Raji (cell line): ENCODE measurements around the gene MYH10.

Source experiments
- POLR2A ChIP-seq: IDR thresholded peaks from 2 replicates; pipeline ENCODE4 v1.6.1; 2011; ENCODE audit warnings: low read depth, low read length, control low read depth; ENCODE audit not compliant: insufficient read depth

The MYH10 gene

DNA sequence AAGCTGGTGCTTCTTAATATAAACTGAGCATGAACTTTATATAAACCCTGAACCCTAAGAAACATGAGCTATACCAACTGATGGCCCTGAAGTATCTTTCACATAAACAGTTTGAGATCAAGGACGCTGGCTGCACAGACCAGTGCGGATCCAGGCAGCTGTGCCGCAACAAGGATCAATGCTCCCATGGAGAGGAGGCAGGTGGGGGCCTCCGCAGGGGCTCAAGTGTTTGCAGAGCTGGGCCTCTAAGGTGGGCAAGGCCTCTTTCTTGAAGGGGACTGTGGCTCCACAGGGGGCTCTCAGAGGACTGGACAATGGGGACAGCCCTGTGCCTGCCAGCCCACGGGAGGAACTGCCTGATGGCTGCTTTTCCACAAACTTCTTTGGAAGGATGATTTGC is 148.8 kb downstream of the MYH10 start:
- TF ChIP-seq POLR2A = no peak

DNA sequence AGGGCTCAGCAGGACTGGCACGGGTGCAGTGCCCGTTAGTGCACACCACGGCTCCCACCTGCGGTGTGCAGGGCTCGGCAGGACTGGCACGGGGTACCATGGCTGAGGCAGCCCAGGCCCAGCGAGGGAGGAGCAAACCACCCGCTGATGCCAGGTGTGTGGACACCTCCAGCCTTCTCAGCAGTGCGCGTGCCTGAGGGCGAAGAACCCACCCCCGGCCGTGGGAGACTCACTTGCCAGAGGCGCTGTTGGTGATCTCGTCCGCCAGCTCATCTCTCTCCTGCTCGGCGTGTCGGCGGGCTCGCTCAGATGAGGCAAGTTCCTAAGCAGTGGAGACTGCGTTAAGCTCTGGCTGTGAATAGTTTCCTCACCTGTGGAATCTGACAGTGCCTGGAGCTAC is 149.4 kb downstream of the MYH10 start:
- no peak for TF ChIP-seq POLR2A

DNA sequence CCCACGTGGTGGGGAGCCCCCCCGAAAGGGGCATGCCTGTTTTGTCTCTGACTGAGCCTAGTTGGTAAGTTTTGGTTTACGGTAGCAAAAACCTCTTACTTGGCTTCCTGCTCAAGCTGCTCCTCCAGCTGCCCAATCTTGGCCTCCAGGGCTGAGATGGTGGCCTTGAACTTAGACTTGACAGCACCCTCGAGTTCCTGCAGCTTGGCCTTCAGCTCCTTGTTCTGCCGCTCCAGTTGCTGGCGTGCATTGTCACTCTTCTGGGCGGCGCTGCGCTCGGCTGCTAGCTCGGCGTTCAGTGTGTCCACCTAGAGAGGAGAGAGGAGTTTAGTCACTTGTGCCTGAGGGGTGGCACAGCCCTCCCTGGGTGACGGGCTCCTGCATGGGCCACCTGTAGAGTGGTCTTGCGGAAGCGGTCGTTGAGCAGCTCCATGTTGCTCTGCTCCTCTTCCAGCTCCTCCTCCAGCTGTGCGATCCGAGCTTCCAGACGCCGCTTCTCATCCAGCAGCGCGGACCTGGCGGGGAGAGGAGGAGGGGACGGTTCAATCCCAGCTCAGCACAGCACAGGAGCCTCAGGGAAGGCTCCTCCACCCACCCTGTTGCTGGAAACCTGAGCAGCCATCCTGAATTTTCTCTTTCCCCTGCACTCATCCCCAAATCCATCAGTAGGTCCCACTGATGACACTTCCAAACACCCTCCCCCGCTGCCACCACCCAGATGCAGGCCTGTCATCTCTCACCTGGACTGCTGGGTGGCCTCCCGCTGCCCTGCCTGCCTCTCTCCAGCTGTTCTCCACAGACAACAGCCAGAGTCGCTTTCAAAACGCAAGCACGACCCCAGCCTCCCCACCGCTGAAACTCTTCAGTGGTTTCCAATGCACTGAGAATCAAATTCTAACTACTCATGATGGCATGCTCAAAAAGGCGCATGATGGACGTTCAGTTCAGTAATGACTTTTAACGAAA is 150.2 kb downstream of the MYH10 start:
- TF ChIP-seq POLR2A = no peak

DNA sequence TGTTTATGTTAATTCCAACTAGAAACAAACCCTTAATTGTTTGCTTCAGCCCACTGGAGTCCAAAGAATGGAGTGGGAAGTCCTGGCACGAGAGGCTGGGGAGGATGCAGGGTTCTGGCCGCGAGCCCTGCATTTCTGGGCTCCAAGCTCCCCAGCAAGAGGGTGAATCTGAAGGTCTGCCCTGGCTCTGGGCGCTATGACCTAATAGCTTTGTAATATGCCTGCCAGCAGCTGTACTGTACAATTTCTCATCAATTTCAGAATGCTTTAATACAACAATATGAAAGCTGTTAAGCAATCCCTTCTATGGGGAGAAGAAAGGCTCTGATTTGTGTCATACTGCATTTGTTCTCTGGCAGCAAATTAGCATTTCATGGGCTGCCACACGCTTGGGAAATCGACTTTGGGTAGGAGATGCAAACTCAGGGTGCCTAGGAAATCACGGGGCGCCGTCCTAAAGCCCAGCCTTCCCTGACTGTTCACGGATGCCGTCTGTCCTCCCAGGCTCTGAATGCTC is 151.0 kb downstream of the MYH10 start:
- TF ChIP-seq POLR2A = no peak

DNA sequence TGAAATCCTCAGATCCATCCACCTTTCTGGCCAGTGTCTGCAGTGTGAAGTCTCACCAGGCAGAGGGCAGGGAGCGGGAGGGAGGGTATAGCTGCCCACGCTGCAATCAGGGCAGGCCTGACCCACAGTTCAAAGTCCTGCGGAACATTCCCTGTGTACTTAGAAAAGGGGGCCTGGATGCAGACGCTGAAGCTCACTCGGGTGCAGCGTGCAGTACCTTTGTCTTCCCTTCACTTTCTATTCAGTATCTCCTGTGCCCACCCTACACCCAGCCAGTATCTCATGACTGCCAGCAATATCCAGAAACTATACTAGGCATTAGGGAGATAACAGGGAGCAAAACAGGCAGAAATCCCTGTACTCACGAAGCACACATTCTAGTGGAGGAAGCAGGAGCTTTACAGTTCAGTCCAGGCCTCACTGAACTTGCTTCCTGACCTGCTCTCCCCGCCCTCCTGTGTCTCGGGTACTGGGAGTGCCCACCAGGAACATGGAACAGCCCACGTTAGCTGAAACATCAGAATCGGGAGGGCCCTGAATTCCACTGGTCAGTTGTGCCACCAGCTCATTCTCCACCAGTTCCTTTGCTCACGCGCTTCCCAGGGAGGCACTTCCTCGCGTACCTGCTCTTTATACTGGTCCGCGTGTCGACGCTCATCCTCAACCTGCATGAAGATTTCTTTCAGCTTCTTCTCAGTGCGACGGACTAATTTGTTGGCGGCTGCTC is 152.6 kb downstream of the MYH10 start:
- no peak for TF ChIP-seq POLR2A

DNA sequence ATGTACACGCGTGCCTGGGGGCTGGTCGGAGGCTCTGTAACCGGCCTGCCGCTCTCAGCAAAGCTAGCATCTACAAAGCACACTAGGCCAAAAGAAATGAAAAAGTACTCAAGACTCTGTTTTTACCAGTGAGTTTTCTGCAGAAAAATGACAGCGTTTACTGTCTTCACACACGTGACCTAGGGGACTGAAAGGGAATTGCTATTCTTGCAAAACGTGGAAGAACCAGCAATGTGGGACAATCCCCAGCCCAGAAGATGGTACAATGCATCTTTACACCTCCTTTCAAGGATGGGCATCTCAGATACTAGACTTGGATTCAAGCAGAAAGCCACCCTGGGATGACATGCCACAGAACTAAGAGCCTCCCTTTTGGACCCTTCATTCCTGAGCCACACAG is 153.4 kb downstream of the MYH10 start:
- TF ChIP-seq POLR2A = no peak

DNA sequence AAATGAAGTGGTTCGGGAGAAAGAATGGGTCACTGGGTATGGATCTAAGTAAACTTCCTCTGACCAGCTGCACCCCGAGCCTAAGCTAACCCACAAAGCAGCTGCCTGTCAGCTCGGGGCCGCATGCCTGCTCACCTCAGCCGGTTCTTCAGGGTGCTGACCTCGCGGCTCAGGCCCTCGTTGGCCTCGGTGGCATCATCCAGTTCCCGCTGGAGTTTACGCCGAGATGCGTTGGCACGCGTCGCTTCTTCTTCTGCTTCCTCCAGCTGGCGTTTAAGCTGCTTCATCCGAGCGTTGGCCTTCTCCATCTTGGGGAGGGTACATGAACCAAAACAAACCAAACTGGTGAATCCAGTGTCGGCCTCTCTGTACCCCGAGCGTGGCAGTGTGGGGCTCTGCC is 153.8 kb downstream of the MYH10 start:
- TF ChIP-seq POLR2A = no peak

DNA sequence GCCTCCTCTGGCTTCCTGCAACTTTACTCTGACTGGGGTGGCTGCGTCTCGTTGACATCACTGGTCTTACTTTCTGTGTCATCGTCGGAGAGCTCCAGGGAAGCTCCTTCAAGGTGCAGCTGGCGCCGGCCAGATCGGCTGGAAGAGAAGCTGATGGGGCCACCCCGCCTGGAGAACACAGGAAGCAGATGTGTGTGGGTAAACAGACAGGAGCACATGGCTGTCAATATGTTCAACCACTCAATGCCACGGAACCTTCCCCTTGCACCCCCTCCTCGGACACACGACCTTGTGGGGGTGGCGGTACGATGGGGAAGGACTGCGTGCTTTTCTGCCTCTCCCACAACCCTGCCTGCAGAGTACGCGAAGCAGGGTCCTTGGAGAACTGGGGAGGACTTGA is 154.7 kb downstream of the MYH10 start:
- TF ChIP-seq POLR2A = no peak

DNA sequence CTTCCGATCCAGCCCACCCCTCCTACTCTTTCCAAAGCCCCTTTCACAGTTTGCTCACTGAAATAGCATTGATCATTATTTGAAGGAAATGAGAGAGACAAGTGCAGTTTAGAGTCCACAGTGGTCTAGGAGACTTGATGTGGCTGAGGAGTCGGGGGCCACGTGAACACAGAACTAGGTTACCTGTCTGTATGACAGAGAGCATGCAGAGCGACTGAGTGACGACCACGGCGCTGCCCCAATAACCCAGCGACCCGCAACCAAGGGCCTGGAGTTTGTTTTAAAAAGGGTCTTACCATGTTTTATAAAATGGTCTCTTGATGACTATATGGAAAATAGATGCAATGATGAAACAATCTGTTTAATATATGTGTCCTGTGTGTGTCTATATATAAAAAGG is 155.3 kb downstream of the MYH10 start:
- no peak for TF ChIP-seq POLR2A

DNA sequence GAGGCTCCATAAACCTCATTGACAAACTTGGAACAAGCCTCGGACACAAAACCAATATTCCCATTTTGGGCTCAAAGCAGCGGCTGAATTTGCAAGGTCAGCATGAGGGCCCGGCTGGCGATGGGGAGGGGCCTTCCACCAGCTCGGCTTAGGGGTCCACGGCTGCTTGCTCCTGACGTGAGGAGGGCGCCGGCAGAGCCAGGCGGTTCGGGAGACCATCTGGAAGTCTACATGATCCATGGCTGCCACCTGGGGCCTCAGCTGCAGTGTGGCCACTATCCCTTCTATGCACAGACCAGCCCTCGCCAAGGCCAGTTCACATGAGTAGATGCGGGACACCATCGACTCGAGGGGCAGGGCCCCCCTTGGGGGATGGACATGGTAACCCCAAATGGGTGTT is 155.7 kb downstream of the MYH10 start:
- TF ChIP-seq POLR2A = no peak

DNA sequence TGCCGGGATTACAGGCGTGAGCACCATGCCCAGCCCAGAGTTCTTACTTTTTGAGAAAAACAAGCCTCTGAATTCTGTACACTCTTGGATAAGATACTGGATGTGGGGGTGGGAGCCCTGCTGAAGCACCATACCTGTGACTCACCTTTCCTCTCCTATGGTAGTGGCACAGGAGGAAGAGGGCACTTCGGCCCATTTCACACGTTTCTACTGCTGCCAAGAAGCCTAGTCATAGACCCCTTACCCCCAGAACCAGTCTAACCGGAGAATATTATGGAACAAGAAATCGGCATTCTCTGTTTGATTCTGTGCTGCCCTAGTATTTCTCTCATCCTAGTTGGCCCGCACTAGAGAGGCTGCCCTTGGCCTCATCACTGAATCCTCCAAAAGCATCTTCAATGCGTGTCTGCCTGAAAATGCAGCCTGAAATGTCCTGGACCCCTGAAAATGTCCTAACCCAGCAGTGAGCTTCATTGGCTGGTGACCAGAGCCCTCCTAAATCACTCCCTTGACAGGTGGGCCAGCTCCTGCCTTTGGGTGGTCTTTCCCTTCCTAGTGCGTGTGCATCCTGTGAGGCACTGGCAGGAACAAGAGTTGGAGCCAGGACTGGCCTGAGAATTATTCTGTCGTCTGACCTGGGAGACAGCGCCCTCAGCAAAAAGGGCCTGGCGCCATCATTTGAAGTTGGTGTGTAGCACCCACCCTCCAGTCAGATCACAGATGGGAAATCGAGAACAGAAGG is 156.9 kb downstream of the MYH10 start:
- no peak for TF ChIP-seq POLR2A

DNA sequence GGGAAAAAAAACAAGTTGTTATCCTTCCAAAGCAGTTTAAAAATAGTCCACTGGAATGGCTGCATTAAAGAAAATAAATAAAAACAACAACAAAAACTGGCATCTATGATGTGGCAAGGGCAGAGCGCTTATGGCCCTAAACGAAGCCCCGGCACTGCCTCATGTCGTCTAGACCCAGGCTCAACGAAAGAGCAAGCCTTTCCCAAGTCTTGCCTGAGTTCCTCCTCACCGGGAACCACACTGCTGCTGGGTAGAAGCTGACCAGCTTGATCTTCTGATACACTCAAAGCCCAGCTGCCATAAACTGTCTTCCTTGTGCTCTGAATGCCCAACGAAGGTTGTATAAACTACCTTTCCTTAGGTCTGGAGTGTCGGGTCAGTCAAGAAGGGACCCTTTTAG is 157.9 kb downstream of the MYH10 start:
- TF ChIP-seq POLR2A = no peak

DNA sequence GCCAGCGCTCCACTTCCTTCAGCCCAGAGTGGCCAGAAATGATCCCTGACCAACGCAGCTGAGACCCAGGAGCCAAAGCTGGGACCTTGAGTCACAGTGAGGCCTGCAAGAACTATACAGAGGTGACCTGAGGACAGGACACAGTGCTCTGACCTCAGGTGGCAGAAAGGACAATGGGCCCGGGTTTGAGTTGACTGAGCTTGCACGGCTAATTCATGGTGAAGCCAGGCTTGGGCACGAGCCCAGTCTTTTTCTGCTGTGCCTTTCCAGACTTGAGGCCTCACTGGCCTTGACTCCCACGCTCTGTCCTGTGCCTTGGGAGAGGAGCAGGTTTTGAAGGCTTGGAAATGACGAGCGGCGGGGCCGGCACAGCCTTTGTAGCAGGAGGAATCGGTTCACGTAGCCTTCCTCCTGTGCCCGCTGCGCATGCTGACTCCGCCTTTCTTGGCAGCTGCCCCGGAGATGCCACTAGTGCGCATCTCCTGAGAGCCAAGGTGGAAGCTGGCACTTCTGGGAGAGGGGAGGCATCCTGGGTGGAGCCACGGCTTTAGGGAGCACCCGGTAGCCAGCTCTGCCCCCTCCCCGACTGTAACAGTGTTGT is 160.0 kb downstream of the MYH10 start:
- no peak for TF ChIP-seq POLR2A

DNA sequence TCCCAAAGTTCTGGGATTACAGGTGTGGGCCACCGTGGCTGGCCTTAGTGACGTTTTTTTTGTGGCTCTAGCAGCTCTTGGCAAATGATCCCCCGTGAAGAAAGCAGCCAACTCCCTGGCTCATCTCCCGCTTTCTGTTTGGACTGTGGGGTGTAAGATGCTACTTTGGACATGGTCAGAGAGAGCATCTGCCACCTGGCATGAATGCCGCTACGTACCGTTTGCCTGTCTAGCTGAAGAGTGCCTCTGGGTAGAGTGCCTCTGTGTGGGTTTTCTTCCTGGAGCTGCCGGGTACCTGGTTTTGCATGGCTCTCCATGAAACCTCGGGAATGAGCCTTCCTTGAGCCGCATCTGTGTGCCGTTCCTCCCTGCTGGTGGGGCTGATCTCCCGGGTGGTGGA is 160.6 kb downstream of the MYH10 start:
- TF ChIP-seq POLR2A = no peak

DNA sequence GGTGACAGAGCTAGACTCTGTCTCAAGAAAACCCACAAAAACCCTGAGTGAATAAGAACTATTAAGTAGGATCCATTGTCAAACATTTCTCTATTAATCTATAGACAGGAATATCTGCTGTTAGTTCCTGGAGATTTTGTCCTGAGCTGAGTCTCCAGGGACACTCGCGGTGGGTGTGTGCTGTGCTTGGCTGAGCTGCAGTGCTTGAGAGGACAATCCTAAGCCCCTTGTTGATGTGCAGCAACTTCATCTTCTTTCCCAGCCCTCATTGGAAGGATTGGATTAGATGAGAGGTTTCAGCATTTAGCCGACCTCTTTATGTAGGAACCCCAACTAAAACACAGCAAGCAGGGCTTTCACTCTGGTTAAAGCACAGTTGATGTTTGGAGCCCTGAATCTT is 161.5 kb downstream of the MYH10 start:
- no peak for TF ChIP-seq POLR2A
